ENCODE measurements around the gene GRK4. TPM values are rescaled to one million over a fixed set of nuclear protein-coding genes. Genes with fewer than 3 reads are reported as not detected.

The GRK4 gene
- polyA plus RNA-seq, 1 of the 3 experiments (the other 2 are of a cell fraction) = 2.7 TPM

DNA sequence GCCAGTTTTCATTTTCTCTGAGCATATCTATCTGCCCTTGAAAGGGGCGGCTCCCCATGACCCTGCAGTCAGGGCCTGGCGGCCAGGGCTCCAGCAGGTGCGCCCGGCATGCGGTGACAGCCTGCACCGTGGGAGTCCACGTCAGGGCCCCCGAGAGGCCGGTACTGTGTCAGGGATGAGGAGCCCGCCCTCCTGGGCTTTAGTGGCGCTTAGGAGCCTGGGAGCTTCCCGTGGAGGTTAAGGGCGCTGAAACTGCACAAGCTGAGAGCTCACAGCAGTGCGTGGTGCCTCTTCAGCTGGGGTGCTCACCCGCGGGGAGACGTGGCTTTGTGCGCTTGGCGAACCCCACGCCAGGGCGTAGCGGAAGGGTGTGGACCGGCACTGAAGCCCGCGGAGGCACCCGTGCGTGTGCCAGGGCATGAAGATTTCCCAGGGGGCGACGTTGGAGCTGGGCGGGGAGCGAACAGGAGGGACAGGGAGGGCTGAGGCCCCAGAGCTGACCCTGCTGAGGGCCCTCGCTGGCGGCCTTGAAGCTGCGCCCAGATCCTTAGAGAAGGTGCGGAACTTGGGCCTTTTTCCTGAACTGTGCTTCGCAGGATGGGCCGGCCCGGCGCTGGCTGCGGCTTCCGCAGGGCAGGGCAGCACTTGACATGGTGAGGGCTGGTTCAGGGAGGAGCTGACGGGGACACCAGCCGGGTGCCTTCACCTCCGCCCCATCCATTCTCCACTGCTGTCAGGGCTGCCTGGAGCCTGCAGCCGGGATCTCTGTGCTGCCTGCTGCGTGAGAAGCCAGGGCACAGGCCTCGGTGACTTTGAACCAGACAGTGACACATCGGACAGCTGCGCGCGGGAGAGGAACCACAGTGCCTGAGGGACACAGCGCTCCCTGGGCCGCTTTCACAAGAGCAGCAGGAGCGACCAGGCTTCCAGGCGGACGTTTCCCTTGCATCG, 78.1 kb downstream of the GRK4 start:
- no peaks in the 10 kb centered on the region for H3K36me3 ChIP-seq (replicated peaks in 1 of 2; ENCODE audit: control insufficient read depth in 1 of 2, insufficient read depth in 2 of 2, low read length in 1 of 2)
- H3K79me2 ChIP-seq (ENCODE audit: insufficient read depth) = no peaks in the 10 kb centered on the region
- no peak for TF ChIP-seq MXI1 (IDR thresholded peaks at IDR 0.05; ENCODE audit: low read depth, low read length)
- TF ChIP-seq, protein P1, sequence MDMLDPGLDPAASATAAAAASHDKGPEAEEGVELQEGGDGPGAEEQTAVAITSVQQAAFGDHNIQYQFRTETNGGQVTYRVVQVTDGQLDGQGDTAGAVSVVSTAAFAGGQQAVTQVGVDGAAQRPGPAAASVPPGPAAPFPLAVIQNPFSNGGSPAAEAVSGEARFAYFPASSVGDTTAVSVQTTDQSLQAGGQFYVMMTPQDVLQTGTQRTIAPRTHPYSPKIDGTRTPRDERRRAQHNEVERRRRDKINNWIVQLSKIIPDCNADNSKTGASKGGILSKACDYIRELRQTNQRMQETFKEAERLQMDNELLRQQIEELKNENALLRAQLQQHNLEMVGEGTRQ (IDR thresholded peaks at IDR 0.05; ENCODE audit: borderline replicate concordance, low read depth, low read length) = no peak
- no peak for TF ChIP-seq ELF1 (IDR thresholded peaks at IDR 0.05)
- no peak for TF ChIP-seq TAF1 (IDR thresholded peaks at IDR 0.05; ENCODE audit: borderline replicate concordance, low read depth, low read length)
- no peak for TF ChIP-seq RXRA (IDR thresholded peaks at IDR 0.05; ENCODE audit: borderline replicate concordance, low read depth)
- no peak for TF ChIP-seq FOSL2 (IDR thresholded peaks at IDR 0.05; ENCODE audit: borderline replicate concordance, low read depth)
- TF ChIP-seq, protein P2, sequence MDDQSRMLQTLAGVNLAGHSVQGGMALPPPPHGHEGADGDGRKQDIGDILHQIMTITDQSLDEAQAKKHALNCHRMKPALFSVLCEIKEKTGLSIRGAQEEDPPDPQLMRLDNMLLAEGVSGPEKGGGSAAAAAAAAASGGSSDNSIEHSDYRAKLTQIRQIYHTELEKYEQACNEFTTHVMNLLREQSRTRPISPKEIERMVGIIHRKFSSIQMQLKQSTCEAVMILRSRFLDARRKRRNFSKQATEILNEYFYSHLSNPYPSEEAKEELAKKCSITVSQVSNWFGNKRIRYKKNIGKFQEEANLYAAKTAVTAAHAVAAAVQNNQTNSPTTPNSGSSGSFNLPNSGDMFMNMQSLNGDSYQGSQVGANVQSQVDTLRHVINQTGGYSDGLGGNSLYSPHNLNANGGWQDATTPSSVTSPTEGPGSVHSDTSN (IDR thresholded peaks at IDR 0.05) = no peak
- TF ChIP-seq MEF2A (IDR thresholded peaks at IDR 0.05; ENCODE audit: borderline replicate concordance, low read depth) = no peak
- H3K4me1 ChIP-seq (ENCODE audit: control insufficient read depth in 1 of 2, insufficient read depth in 2 of 2, low read depth in 1 of 2, low read length in 1 of 2) = peaks cover 0 to 3% of the 10 kb centered on the region in 2 experiments; a peak in 1 of 4 replicates
- no peak overlapping the region for H3K27ac ChIP-seq (ENCODE audit: low read depth in 2 of 2, low read length in 1 of 2)
- H3K9ac ChIP-seq = no peak overlapping the region
- DNase-seq = peak; percentile 62
- POLR2A ChIA-PET = no interaction called here
- CTCF ChIA-PET = interaction anchor here (0.9 to 7.7 kb wide), 3 partner anchors 9 to 63 kb away, joined by 3 to 73 read pairs (median 16); no protein-coding TSS in a partner anchor
- H2AFZ ChIP-seq (ENCODE audit: low read depth) = no peak overlapping the region
- no peaks in the 10 kb centered on the region for H4K20me1 ChIP-seq (ENCODE audit: insufficient read depth)
- H3K9me2 ChIP-seq = no peaks in the 10 kb centered on the region
- 85% methylated on average over 22 of the region's 57 CpGs for WGBS (ENCODE audit: low lambda C conversion rate)
- no peak overlapping the region for H3K4me3 ChIP-seq (ENCODE audit: low read depth in 2 of 2, low read length in 1 of 2)
- no peaks in the 10 kb centered on the region for H3F3A ChIP-seq (replicated peaks; ENCODE audit: insufficient read depth)
- H3K9me3 ChIP-seq = no peaks in the 10 kb centered on the region
- H3K27me3 ChIP-seq (ENCODE audit: insufficient read depth) = no peaks in the 10 kb centered on the region
- no peak overlapping the region for H3K4me2 ChIP-seq

DNA sequence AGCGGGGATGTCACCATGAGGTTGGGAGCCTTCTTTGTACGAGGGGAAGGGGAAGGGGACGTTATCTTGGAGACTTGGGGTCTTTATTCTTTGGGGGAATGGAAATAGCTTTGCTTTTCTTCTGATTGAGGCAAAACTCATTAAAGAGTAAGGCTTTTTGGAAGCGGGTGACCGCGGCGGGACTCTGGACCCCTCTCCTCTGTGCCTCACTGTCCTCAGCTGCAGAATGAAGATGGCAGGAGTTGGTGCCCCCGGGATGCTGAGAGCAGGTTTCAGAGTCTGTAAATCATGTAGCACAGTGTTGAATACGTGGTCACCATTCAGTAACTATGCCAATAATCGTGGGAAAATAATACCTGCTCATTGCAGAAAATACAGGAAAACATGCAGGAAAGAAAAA, 78.9 kb downstream of the GRK4 start:
- ChIA-PET POLR2A (interaction anchor here (0.5 kb wide), 1 partner anchor 572 kb away, joined by 3 read pairs; no protein-coding TSS in a partner anchor), CTCF (interaction anchor here (0.9 to 7.7 kb wide), 3 partner anchors 10 to 64 kb away, joined by 3 to 73 read pairs (median 16); no protein-coding TSS in a partner anchor)
- H3K9ac ChIP-seq = no peak overlapping the region
- no peak for TF ChIP-seq RXRA (IDR thresholded peaks at IDR 0.05; ENCODE audit: borderline replicate concordance, low read depth)
- TF ChIP-seq EZH2phosphoT487 (IDR thresholded peaks at IDR 0.05; ENCODE audit: borderline replicate concordance, low read depth) = no peak
- TF ChIP-seq, protein P2 (IDR thresholded peaks at IDR 0.05) = no peak
- TF ChIP-seq GATA2 (CRISPR knock-in tag; IDR thresholded peaks at IDR 0.05) = no peak
- TF ChIP-seq RFX5 (IDR thresholded peaks at IDR 0.05; ENCODE audit: low read length) = no peak
- TF ChIP-seq, protein P3, sequence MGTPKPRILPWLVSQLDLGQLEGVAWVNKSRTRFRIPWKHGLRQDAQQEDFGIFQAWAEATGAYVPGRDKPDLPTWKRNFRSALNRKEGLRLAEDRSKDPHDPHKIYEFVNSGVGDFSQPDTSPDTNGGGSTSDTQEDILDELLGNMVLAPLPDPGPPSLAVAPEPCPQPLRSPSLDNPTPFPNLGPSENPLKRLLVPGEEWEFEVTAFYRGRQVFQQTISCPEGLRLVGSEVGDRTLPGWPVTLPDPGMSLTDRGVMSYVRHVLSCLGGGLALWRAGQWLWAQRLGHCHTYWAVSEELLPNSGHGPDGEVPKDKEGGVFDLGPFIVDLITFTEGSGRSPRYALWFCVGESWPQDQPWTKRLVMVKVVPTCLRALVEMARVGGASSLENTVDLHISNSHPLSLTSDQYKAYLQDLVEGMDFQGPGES (IDR thresholded peaks at IDR 0.05; ENCODE audit: low read depth, low read length) = no peak
- no peak for TF ChIP-seq POLR2AphosphoS5 (IDR thresholded peaks at IDR 0.05; ENCODE audit: low read depth, low read length)
- no peak for TF ChIP-seq SIN3A (IDR thresholded peaks at IDR 0.05; ENCODE audit: borderline replicate concordance, low read depth, low read length)
- no peak for TF ChIP-seq TCF12 (IDR thresholded peaks at IDR 0.05)
- TF ChIP-seq EP300 (IDR thresholded peaks at IDR 0.05; ENCODE audit: borderline replicate concordance in 1 of 2, low read depth in 1 of 2, low read length in 1 of 2) = no peak
- no peak for TF ChIP-seq JUND (IDR thresholded peaks at IDR 0.05)
- no peak for TF ChIP-seq MXI1 (IDR thresholded peaks at IDR 0.05; ENCODE audit: low read depth, low read length)
- no peak for TF ChIP-seq SMC3 (IDR thresholded peaks at IDR 0.05; ENCODE audit: low read depth, low read length)
- TF ChIP-seq CHD2 (IDR thresholded peaks at IDR 0.05; ENCODE audit: low read length, partially characterized antibody) = no peak
- no peak for TF ChIP-seq FOXM1 (IDR thresholded peaks at IDR 0.05; ENCODE audit: low read depth)
- TF ChIP-seq FOSL2 (IDR thresholded peaks at IDR 0.05; ENCODE audit: borderline replicate concordance, low read depth) = no peak
- TF ChIP-seq NRF1 (IDR thresholded peaks at IDR 0.05; ENCODE audit: low read depth, low read length) = no peak
- TF ChIP-seq, protein P1 (IDR thresholded peaks at IDR 0.05; ENCODE audit: borderline replicate concordance, low read depth, low read length) = no peak

More for the DNA sequence above, 78.9 kb downstream of the GRK4 start:
- Histone ChIP-seq H3K27me3 (ENCODE audit: insufficient read depth) (no peaks in the 10 kb centered on the region), H4K20me1 (ENCODE audit: insufficient read depth) (no peaks in the 10 kb centered on the region), H3K9me2 (no peaks in the 10 kb centered on the region), H3K9me3 (no peaks in the 10 kb centered on the region), H2AFZ (ENCODE audit: low read depth) (no peak overlapping the region), H3K4me2 (no peak overlapping the region), H3K27ac (ENCODE audit: low read depth in 2 of 2, low read length in 1 of 2) (no peak overlapping the region), H3K36me3 (replicated peaks in 1 of 2; ENCODE audit: control insufficient read depth in 1 of 2, insufficient read depth in 2 of 2, low read length in 1 of 2) (no peaks in the 10 kb centered on the region), H3K4me1 (ENCODE audit: control insufficient read depth in 1 of 2, insufficient read depth in 2 of 2, low read depth in 1 of 2, low read length in 1 of 2) (peaks cover 0 to 3% of the 10 kb centered on the region in 2 experiments; a peak in 1 of 4 replicates), H3F3A (replicated peaks; ENCODE audit: insufficient read depth) (no peaks in the 10 kb centered on the region), H3K4me3 (ENCODE audit: low read depth in 2 of 2, low read length in 1 of 2) (no peak overlapping the region), H3K79me2 (ENCODE audit: insufficient read depth) (no peaks in the 10 kb centered on the region)
- DNase-seq = no peak
- WGBS (ENCODE audit: low lambda C conversion rate) = 75% methylated on average over 10 of the region's 10 CpGs
